Breast epithelium (tissue), 3 donors: ENCODE measurements around the gene SMIM20.

Experiments used
- CTCF ChIP-seq, 3 donors: fragments of 450-650 bp; IDR thresholded peaks; one replicate each; pipeline ENCODE4 v1.5.1; 2016 to 2017; ENCODE audit warnings: antibody characterized with exemption in 3 of 3, mild to moderate bottlenecking in 3 of 3, moderate library complexity in 3 of 3
- POLR2A ChIP-seq: fragments of 450-650 bp; IDR thresholded peaks from one replicate; pipeline ENCODE4 v1.6.1; 2016; ENCODE audit warnings: antibody characterized with exemption, mild to moderate bottlenecking, moderate library complexity
- POLR2AphosphoS5 ChIP-seq, 3 donors: sonication (generic); formaldehyde crosslinking; IDR thresholded peaks; one replicate each; pipeline ENCODE4 v1.6.1; 2017; ENCODE audit warnings: antibody characterized with exemption in 3 of 3

DNA sequence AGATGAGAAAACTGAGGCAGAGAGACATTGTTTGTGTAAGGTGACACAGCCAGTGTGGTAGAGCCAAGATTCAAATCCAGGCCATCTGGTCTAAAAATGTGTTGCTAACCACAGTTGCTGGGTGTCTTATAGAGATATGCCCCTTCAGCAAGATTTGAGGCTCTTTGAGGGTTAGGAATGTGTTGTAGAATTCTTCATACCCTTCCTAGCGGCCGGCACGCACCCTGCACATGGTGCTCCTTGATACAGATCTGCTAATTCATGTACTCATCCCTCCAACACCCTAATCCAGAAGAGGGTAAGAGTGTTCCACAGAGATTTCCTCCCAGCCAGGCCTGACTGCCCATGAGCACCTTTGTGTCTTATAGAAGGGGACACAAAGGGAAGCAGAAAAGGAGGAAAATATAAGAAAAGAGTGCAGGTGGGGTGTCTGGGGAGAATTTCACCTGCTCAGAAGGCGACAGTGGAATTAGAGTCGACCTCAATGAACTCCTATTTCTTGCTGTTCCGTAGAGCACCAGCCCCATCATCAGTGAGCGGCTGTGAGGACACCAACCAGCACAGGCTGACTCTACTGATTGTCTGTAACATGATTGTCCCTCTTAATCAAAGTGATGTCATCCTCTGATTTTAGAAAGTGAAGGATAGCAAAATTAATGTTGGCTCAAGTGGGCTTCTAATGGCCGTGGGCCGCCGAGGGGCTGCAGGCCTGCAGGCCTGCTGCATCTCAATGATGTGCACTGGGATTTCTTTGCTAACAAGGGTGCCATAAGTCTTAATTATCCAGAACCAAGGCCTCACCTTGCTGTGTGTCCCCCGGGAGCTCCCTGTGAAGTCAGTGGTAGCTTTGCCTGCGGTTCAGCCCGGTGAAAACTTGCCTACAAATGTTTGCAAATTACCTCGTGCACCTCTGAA is 24.2 kb upstream of the SMIM20 start:
- TF ChIP-seq CTCF (IDR thresholded peaks at IDR 0.05), result no peak
- no peak for TF ChIP-seq POLR2AphosphoS5 (IDR thresholded peaks at IDR 0.05)
- no peak for TF ChIP-seq POLR2A
